G401.6 (cell line): Measurements from ENCODE around the gene MLXIP.
"Not testable (repeated sequence)": the region's sequence is repeated elsewhere in the genome, so short reads cannot be mapped to it uniquely, and the experiment has no call there.

Experiments
- FAIRE-seq: peaks from 2 replicates; lab custom pipeline; 2012; peaks lifted over from hg19 to GRCh38; lab: Jason Lieb, UNC

MLXIP gene

DNA sequence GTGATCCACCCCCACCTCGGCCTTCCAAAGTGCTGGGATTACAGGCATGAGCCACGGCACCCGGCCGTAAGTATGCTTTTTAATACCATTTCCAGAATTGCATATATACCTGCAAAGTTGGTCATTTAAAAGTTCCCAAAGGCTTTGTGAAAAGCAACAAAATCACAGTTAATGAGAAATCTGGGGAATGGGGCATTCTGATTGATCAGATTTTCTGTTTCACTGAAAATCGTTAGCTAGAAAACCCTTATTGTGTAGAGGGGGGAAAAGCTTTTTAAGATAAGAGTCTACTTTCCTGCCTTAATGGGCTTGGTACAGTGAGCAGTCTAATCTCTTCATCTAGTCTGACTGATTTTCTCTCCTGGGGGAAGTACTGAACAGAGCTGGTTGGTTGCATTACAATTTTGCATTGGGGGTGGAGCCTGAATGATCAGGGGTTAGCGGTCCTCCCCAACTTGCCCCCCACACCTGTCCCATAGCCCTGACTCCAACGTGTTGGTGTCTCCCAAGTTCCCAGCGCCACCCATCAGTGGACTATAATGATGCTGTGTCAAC lies 71.6 kb downstream of the MLXIP start:
- no peak for FAIRE-seq

GRCh38 chr12:122152754-122153153 lies 74.2 kb downstream of the MLXIP start:
- no peak for FAIRE-seq

DNA sequence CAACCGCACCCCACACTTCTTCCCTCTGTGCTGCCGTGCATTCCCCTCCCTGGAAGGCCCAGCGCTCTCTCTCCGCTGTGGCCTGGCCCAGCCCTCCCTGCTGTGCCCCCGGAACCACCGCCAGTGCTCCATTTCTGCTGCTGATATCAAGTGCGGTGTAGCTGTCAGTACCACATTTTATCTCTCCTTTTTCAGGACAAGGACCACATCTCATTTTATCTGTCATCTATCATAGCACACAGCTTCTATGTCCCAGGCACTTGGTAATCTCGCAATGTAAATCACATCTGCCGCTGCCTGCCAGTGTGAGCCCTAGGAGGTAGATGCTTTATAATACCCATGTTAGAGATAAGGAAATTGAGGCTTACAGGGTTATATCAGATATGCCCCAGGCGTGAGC lies 77.1 kb downstream of the MLXIP start:
- no peak for FAIRE-seq

- no peak for FAIRE-seq
These were observed 80.2 kb downstream of the MLXIP start for GRCh38 chr12:122158700-122159285.

DNA sequence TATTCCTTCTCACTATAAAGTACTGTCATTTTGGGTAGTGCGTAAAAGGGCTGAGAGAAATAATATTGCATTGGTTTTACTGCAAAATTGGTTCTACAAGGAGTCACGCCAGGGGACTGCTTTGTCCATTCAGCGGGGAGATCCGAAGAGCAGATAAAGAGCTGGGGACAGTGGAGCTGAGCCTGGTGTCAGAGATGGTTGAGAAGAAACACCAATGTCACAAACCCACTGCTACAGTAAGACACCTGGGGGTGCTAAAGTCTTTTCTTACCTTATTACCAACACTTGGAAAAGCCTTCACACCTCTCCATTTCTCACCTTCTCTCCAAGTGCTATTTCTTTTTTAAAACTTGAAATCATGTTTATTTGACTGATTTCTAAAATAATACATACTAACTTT lies 81.3 kb downstream of the MLXIP start:
- no peak for FAIRE-seq

GRCh38 chr12:122160761-122161160 lies 82.2 kb downstream of the MLXIP start:
- FAIRE-seq: no peak

- no peak for FAIRE-seq
These were observed 83.1 kb downstream of the MLXIP start for GRCh38 chr12:122161682-122162081.

DNA sequence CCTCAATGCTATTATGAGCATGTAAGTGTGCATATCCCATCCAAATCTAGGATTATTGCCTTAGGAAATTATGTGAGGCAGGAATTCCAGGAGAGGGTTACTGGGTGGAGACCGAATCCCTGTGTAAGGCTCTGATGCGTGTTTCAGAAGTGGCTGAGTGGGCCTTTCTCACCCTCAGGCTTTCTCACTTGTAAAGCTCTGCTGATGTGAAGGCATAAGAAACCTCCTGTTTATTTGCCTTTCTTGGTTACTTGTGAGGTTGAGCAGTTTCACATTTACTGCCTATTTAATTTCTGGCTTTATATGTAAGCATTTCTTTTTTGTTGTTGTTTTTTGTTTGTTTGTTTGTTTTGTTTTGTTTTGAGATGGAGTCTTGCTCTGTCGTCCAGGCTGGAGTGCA lies 84.4 kb downstream of the MLXIP start:
- no peak for FAIRE-seq

DNA sequence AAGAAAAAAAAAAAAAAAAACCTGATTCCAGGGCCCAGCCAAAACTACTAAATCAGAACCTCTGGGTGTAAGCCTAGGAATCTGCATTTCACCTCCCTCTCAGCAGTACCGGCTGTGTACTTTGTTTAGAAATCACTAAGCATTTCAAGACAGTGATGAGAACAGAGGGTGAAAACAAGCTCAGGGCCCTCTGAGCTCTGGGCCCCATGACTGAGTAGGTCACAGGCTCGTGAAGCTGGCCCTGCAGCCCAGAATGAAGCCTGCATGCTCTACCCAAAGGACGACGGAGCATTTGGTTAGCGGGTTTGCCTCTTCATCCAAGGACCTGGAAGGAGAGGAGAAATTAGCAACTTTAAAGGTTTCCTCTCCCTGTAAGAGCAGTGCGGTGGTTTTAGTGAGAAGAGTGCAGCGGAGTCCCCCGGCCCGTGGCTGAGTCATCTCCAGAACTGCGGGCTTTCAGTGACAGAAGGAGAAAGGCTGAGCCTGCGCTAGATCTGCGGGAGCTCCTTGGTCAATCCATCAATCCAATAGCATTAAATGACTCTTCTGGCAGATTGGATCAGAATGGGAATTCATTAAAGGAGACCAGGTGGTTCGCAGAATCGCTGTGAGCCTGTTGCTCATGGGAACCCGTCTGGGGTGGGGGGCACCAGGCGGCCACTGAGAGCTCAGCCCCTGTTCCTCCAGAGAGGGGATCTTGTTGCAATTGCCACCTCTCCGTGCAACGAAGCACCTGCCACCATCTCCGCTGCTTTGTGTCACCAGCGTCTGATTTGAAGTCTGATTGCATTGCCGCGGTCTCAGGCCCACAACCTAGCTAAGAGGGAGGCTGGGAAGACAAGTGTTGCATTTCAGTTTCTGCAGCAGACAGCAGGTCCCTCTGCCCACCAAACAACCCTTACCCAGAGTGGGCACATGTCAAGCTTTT lies 88.1 kb downstream of the MLXIP start:
- no peak for FAIRE-seq

GRCh38 chr12:122167356-122167925 lies 88.9 kb downstream of the MLXIP start:
- no peak for FAIRE-seq

GRCh38 chr12:122168492-122168891 lies 89.9 kb downstream of the MLXIP start:
- FAIRE-seq: no peak

DNA sequence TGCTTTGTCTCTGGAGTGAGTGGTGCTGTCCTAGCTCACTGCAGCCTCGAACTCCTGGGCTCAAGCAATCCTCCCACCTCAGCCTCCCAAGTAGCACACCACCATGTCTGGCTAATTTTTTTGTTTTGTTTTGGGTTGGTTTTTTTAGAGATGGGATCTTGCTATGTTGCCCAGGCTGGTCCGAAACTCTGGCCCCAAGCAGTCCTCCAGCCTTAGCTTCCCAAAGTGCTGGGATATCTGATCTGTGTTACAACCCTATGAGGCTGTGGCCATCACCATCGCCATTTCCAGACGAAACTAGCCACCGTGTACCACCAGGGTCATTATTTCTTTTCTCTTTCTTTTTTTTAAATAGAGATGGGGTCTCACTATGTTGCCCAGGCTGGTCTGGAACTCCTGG lies 92.8 kb downstream of the MLXIP start:
- FAIRE-seq: no peak

DNA sequence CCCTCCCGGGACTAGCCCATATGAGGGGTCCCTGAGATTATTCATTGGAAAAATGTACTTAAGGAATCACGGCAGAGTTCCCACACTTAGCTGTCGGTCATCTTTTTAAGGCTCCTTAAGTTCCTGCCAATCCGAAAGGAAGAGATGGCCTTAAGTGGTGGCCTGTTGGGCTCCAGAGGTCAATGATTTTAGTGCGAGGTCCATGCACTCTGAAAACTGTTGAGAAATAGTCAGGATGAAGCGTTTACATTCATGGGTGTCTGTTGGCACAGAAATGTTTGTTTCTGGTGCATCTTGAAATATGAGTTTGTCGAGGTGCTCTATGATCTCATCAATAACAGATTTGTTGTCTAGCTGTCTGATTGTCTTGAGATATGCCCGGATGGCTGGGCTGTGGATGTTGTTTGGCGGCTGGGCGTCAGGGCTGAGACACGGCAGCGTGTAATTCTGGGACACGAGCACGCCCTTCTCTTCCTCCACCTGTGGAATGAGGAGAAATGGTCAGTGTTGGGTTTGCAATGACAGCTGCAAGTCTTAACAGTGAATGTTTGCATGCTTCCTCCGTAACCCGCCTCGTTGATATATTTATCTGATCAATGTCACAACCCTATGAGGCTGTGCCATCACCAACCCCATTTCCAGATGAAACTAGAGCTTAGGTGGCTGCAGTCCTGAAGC lies 93.8 kb downstream of the MLXIP start:
- no peak for FAIRE-seq

- no peak for FAIRE-seq
These were observed 95.7 kb downstream of the MLXIP start, which contains the start of gene IL31 for GRCh38 chr12:122174155-122174845. Gene IL31 (minus strand): TSS chr12:122174221. CDS start chr12:122174172, 49 bp downstream.

DNA sequence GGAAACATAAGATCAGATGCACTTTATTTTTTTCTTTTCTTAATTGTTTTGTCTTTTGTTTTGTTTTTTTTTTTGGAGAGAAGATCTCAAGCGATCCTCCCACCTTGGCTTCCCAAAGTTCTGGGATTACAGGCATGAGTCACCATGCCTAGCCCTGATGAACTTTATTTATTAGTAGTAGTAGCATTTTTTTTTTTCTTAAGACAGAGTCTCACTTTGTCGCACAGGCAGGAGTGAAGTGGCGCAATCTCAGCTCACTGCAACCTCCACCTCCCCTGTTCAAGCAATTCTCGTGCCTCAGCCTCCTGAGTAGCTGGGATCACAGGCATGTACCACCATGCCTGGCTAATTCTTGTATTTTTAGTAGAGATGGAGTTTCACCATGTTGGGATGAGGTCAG lies 97.9 kb downstream of the MLXIP start:
- not testable (repeated sequence) for FAIRE-seq

DNA sequence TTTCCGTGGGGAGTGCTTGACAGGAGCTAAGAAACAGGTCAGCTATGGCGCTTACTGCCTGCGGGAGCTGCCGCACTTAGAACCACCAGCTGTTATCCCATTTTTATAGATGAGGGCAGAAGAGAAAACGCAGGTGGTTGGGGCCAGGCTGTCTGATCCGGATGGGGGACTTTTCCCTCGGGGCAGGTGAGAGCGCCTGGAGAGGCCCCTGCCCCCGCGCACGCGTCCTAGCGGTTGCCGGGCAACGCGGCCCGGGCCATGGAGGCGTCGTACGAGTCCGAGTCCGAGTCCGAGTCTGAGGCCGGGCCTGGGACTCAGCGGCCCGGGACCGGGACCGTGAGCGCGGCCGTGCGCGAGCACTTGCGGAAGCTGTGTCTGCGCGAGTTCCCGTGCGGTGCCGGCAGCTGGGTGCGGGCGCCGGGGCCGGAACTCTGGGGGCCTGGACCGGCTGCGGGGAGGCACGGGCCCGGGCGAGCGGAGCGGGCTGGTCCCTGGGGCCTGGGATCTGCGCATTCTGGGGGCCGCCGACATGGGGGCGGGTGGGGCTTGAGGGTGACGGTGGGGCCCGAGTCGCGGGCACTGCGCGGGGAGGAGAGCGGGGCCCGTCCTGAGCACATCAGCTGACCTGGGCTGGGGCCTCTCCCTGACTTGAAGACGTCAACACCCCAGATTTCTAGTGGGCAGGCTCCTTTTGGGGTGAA lies 104.5 kb downstream of the MLXIP start, which contains the start of gene LRRC43:
LRRC43 (plus strand) TSS at position 237 of the 701 bp plus-strand sequence; CDS start at position 259, 22 bp downstream.
- no peak for FAIRE-seq

DNA sequence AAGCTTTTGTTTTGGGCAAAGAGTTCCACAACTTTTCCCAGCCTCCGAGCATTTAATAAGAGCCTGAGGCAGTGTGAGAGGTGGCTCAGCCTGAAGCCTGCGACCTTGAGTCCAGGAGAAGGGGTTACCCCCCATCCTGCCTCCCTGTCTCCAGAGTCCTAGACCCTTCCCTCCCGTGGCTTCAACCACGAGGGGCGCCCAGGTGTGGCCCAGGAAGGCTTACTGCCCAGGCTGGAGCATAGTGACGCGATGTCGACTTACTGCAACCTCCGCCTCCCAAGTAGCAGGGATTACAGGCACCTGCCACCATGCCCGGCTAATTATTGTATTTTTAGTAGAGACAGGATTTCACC lies 105.0 kb downstream of the MLXIP start:
- FAIRE-seq: no peak

DNA sequence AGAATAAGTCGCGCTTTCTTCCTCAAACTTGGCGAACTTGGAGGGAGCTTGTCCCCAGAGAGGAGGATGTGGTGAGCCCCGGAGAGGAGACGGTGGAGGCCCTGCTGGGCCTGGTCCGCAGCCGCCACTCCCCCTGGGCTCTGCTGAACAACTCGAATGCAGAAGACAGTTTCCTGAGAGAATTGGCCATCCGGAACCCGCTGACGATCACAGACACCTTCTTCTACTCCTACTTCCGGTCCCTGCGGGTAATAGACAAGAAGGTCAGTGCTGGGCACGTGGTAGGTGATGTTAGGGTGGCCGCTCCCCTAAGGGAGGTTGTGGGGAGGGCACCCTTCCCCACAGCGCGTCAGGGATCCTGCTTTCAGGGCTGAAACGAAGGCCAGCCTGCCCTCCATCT lies 106.0 kb downstream of the MLXIP start:
- no peak for FAIRE-seq

DNA sequence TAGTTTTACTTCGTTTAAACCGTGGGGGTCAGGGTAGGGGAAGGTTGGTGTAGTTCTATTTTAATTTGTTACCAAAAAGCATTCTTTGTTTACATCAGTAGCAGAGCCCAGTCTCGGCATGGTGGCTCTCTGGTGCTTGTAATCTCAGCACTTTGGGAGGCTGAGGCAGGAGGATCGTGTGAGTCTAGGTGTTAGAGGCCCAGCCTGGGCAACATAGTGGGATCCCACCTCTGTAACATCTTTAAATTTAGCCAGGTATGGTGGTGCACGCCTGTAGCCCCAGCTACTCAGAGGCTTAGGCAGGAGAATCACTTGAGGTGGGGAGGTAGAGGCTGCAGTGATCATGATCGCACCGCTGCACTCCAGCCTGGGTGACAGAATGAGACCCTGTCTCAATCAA lies 106.5 kb downstream of the MLXIP start:
- FAIRE-seq: no peak

- no peak for FAIRE-seq
These were observed 107.0 kb downstream of the MLXIP start for GRCh38 chr12:122185494-122186082.

DNA sequence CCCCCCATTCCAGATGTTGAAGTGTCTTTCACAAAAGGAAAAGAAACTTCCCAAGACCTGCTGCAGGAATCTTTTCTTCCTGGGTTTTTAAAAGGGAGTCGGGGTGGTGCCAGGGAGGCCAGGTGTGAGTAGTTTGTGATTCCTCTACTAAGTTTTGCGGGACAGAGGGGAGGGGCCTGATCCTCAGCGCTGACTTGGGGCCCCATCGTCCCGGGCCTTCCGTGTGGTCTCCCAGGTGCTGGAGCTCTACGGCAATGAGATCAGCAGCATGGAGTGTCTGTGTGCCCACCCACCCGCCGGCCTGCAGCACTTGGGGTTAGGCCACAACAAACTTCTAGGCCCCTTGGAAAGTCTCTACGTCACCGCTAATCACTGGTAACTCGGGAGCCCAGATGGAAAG lies 108.9 kb downstream of the MLXIP start:
- FAIRE-seq: no peak
